ENCODE results near the gene MMS22L.
A peak's percentile ranks its signal among the peaks of the same experiment; 100 is the strongest.

The MMS22L gene, protein sequence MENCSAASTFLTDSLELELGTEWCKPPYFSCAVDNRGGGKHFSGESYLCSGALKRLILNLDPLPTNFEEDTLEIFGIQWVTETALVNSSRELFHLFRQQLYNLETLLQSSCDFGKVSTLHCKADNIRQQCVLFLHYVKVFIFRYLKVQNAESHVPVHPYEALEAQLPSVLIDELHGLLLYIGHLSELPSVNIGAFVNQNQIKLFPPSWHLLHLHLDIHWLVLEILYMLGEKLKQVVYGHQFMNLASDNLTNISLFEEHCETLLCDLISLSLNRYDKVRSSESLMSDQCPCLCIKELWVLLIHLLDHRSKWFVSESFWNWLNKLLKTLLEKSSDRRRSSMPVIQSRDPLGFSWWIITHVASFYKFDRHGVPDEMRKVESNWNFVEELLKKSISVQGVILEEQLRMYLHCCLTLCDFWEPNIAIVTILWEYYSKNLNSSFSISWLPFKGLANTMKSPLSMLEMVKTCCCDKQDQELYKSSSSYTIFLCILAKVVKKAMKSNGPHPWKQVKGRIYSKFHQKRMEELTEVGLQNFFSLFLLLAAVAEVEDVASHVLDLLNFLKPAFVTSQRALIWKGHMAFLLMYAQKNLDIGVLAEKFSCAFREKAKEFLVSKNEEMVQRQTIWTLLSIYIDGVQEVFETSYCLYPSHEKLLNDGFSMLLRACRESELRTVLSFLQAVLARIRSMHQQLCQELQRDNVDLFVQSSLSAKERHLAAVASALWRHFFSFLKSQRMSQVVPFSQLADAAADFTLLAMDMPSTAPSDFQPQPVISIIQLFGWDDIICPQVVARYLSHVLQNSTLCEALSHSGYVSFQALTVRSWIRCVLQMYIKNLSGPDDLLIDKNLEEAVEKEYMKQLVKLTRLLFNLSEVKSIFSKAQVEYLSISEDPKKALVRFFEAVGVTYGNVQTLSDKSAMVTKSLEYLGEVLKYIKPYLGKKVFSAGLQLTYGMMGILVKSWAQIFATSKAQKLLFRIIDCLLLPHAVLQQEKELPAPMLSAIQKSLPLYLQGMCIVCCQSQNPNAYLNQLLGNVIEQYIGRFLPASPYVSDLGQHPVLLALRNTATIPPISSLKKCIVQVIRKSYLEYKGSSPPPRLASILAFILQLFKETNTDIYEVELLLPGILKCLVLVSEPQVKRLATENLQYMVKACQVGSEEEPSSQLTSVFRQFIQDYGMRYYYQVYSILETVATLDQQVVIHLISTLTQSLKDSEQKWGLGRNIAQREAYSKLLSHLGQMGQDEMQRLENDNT

GRCh38 chr6:97282726-97283617 is at the start of gene MMS22L:
MMS22L (minus strand) TSS chr6:97283216; CDS start chr6:97282477, 739 bp downstream.
- DNase-seq (ENCODE audit: low read depth), result peak; percentile 97
- no peak for TF ChIP-seq CTCF (IDR thresholded peaks at IDR 0.05; ENCODE audit: insufficient read depth, low read depth, low read length, missing control alignments)
- peak within 1 kb of the TSS; percentile 69 for H3K4me3 ChIP-seq (ENCODE audit: low read depth, low read length)

DNA sequence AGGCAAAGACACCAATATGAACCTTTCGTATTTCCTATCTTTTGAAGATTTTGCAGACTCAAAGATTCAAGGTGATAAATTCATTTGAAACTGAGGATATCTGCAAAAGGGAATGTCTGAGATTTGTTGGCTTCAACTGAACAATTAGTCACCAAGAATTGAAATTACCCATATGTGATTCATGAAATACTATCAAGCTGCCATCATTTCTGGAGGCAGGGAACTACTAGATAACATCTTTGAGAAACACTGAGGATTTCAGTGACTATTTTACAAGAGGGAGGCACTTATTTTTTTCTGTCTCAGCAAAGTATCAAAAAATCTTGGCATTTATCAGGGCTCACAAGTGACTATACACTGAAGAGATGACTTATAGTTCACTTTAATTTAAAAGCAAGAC is 39.8 kb upstream of the MMS22L start:
- no peak for TF ChIP-seq CTCF (IDR thresholded peaks at IDR 0.05; ENCODE audit: insufficient read depth, low read depth, low read length, missing control alignments)
- no peak overlapping the region for H3K4me3 ChIP-seq (ENCODE audit: low read depth, low read length)
- DNase-seq (ENCODE audit: low read depth), result no peak

- no peak for TF ChIP-seq CTCF (IDR thresholded peaks at IDR 0.05; ENCODE audit: insufficient read depth, low read depth, low read length, missing control alignments)
- H3K4me3 ChIP-seq (ENCODE audit: low read depth, low read length), result no peak overlapping the region
- no peak for DNase-seq (ENCODE audit: low read depth)
Observed at GRCh38 chr6:97322226-97322625, 39.2 kb upstream of the MMS22L start.

- no peak for TF ChIP-seq CTCF (IDR thresholded peaks at IDR 0.05; ENCODE audit: insufficient read depth, low read depth, low read length, missing control alignments)
- no peak for DNase-seq (ENCODE audit: low read depth)
- no peak overlapping the region for H3K4me3 ChIP-seq (ENCODE audit: low read depth, low read length)
Observed at GRCh38 chr6:97316978-97317377, 34.0 kb upstream of the MMS22L start.

- no peak for TF ChIP-seq CTCF (IDR thresholded peaks at IDR 0.05; ENCODE audit: insufficient read depth, low read depth, low read length, missing control alignments)
- no peak for DNase-seq (ENCODE audit: low read depth)
- H3K4me3 ChIP-seq (ENCODE audit: low read depth, low read length), result no peak overlapping the region
Observed at GRCh38 chr6:97312241-97312640, 29.2 kb upstream of the MMS22L start.

Data from GM12865 (cell line).